22Rv1 (cell line): ENCODE data around the gene TIAM2.

Experiments
- ZFX ChIP-seq: fragments of 450-650 bp; IDR thresholded peaks from 2 replicates; pipeline ENCODE4 v1.6.1; 2017; ENCODE audit warnings: antibody characterized with exemption, borderline replicate concordance
- TF ChIP-seq, protein P1 (sequence below): fragments of 450-650 bp; IDR thresholded peaks from 2 replicates; pipeline ENCODE4 v1.5.1; 2017; ENCODE audit warnings: mild to moderate bottlenecking

DNA sequence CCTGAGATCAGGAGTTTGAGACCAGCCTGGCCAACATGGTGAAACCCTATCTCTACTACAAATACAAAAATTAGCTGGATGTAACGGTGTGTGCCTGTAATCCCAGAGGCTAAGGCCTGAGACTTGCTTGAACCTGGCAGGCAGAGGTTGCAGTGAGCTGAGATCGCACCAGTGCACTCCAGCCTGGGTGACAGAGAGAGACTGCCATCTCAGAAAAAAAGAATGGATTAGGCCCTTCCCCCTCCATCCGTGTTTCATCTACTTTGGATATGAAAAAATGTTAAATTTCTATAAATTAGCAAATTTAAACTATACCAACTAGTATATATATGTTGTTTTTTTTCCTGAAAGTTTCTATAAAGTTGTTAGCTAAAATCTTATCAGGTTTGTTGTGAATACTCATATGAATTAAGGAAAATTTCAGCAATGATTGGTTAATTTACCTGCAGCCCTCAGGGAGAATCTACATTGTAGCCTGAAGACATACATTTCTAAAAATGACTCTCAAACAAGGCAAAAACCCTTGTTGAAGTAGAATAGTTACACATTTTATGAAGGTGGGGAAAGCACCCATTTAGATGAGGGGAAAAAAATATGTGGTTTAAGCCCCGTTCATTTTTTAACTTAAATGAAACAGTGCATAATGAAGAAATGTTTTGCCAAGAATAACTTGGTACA lies 120.9 kb downstream of the TIAM2 start:
- TF ChIP-seq, protein P1, sequence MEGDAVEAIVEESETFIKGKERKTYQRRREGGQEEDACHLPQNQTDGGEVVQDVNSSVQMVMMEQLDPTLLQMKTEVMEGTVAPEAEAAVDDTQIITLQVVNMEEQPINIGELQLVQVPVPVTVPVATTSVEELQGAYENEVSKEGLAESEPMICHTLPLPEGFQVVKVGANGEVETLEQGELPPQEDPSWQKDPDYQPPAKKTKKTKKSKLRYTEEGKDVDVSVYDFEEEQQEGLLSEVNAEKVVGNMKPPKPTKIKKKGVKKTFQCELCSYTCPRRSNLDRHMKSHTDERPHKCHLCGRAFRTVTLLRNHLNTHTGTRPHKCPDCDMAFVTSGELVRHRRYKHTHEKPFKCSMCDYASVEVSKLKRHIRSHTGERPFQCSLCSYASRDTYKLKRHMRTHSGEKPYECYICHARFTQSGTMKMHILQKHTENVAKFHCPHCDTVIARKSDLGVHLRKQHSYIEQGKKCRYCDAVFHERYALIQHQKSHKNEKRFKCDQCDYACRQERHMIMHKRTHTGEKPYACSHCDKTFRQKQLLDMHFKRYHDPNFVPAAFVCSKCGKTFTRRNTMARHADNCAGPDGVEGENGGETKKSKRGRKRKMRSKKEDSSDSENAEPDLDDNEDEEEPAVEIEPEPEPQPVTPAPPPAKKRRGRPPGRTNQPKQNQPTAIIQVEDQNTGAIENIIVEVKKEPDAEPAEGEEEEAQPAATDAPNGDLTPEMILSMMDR: no peak
- TF ChIP-seq ZFX: no peak
